ENCODE data around the gene ANKDD1A. TPM values are rescaled to one million over a fixed set of nuclear protein-coding genes. Genes with fewer than 3 reads are reported as not detected.

The ANKDD1A gene
- total RNA-seq, 1 donor from 2014 or later, result 3.0 TPM

DNA sequence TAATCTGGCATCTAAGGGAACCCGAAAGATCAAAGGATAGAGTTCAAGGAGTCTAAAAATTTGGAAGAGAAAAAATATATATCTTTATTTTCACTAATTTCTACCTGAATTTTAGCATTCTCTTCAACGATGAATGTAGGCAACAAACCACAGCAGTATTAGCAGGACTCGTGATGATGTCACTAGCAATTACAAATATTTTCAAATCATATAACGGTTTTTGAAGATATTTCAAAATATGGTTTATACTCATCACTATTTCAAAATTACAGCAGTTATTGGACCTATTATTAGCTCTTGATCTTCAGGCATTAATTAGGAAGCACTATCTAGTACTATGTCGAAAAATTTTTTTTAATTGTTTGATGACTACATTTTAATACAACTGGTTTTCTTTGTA lies 27.0 kb upstream of the ANKDD1A start:
- no peak overlapping the region for H3K4me3 ChIP-seq (ENCODE audit: low read depth, low read length)
- TF ChIP-seq, protein P1, sequence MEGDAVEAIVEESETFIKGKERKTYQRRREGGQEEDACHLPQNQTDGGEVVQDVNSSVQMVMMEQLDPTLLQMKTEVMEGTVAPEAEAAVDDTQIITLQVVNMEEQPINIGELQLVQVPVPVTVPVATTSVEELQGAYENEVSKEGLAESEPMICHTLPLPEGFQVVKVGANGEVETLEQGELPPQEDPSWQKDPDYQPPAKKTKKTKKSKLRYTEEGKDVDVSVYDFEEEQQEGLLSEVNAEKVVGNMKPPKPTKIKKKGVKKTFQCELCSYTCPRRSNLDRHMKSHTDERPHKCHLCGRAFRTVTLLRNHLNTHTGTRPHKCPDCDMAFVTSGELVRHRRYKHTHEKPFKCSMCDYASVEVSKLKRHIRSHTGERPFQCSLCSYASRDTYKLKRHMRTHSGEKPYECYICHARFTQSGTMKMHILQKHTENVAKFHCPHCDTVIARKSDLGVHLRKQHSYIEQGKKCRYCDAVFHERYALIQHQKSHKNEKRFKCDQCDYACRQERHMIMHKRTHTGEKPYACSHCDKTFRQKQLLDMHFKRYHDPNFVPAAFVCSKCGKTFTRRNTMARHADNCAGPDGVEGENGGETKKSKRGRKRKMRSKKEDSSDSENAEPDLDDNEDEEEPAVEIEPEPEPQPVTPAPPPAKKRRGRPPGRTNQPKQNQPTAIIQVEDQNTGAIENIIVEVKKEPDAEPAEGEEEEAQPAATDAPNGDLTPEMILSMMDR (conservative IDR thresholded peaks at IDR 0.05; ENCODE audit: low read depth, low read length), result no peak
- no peak for DNase-seq (ENCODE audit: low read depth)

DNA sequence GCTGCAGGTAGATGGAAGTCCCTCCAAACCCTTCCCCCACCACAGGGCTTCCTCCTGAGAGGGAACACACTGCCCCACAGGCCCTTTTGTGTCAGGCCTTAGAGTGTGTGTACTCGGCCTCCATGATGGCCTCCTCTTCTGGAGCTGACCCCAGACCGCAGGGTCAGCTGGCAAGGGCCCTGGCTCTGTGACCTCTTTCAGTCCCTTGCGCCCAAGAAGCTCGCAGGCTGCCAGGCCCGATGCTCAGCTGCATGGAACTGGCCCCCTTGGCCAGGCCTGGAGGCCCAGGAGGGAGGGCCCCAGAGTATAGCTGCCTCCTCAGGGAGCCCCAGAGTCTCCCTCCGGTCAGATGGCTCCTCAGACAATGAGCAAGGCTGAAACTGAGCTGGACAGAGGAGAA lies 23.4 kb upstream of the ANKDD1A start:
- no peak overlapping the region for H3K4me3 ChIP-seq (ENCODE audit: low read depth, low read length)
- no peak for DNase-seq (ENCODE audit: low read depth)
- TF ChIP-seq, protein P1 (conservative IDR thresholded peaks at IDR 0.05; ENCODE audit: low read depth, low read length), result no peak

DNA sequence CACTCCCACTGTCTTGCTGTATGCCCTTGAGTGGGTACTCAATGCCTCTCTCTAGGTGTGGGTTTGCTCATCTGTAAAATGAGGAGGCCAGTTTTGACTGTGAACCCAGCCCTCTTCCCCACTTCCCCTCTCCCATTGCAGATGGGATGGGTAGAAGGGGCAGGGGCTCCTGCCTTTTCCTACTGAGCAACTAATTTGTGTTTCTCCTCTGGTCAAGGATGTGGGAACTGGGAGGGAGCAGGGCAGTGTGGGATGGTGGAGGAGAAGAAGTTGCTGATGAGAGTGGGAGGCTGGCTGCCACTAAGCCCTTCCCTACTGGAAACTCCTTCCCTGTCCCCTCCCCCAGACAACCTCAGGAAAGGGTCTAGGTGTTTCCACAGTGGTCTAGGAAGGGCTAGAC lies 20.1 kb upstream of the ANKDD1A start:
- TF ChIP-seq, protein P1 (conservative IDR thresholded peaks at IDR 0.05; ENCODE audit: low read depth, low read length), result no peak
- no peak for DNase-seq (ENCODE audit: low read depth)
- no peak overlapping the region for H3K4me3 ChIP-seq (ENCODE audit: low read depth, low read length)

DNA sequence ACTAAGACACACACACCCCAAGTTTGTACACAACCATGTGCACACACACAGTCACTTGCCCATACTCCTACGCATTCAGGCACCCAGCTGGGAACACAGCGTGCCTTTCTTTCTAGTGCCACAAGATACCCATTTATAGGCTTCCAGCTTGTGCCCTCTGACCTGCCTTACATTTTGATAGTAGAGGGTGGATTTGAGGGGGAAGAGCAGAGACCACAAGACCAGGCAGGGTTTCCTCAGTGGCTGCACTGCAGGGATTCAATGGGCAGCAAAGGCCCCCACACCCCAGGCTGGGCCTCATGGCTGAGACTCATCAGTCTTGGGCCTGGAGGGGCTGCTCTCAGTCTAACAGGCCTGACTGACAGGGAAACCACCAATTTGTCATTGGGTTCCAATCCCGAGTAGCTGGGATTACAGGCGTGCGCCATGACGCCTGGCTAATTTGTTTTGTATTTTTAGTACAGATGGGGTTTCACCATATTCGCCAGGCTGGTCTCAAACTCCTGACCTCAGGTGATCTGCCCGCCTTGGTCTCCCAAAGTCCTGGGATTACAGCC lies 18.8 kb upstream of the ANKDD1A start:
- H3K4me3 ChIP-seq (ENCODE audit: low read depth, low read length), result no peak overlapping the region
- TF ChIP-seq, protein P1 (conservative IDR thresholded peaks at IDR 0.05; ENCODE audit: low read depth, low read length), result no peak
- no peak for DNase-seq (ENCODE audit: low read depth)

DNA sequence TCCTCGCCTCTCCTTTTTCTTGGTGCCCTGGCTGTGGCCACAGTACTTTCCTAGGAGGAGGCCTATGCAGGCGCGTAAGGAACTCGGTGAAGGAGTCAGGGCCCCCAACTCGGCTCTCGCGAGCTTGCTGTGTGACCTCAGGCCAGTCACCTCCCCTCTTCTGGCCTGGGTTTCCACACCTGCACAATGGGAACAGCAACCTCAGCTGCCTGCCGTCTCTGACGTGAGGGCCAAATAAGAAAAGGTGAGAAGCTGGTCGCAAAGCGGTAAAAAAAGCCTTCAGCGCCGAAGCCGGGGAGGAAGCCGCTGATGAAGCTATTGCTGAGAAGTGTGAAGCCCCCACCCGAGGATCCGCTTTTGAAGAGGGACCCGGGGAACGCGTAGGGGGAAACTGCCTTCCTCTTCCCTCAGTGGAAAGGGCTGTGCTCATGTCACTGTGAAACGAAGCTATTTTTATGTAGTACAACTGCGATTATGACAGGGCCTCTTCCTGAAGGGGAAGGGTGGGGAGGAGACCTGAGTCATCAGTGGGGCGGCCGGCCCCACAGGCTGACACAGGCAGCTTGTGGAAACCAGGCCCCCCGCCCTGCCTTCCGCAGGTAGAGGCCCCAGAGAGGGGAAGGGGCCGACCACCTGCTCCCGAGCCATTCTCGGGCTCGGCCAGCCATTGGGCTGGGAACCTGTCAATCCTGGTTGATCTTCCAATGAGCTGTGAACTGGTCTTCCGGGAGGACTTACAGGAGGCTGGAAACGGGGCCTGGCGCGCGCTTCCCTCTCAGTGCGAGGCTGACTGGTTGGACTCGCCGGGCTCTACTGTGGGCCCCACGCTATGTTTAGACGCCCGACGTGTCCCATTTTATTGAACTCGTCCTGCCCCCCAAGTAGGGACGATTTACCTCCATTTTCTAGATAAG lies 18.0 kb upstream of the ANKDD1A start:
- TF ChIP-seq, protein P1 (conservative IDR thresholded peaks at IDR 0.05; ENCODE audit: low read depth, low read length), result no peak
- peak; percentile 26 for DNase-seq (ENCODE audit: low read depth)
- peak overlapping the region; percentile 18 for H3K4me3 ChIP-seq (ENCODE audit: low read depth, low read length)

DNA sequence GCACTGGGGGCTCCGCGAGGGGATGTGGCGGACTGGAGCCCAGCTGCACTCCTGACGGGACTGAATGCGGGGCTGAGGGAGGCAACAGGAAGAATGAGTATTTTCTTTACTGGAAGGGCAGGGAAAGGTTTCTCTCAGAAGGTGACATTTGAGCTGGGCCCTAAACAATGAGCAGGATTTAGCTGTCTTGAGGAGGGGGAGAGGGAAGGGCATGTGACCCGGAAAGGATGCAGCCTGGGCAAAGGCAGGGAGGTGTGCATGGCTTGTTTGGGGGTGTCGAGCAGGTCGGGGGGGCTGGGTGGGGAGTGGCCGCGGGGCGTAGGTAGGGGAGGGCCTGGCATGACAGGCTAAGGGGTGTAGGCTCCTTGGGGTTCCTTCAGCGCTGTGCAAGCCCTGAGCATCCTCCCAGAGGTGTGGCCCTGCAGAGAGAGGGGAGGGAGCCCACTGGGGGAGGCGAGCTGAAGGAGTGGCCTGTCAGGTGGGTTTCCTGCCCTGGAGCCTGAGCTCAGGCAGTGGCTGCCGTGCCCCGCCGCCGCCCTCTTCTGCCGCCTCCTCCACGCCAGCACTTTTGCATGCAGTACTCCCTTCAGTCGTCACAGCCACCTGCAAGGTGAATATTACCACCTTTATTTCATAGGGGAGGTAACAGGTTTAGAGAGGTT lies 17.2 kb upstream of the ANKDD1A start:
- no peak for DNase-seq (ENCODE audit: low read depth)
- TF ChIP-seq, protein P1 (conservative IDR thresholded peaks at IDR 0.05; ENCODE audit: low read depth, low read length), result no peak
- peak overlapping the region; percentile 13 for H3K4me3 ChIP-seq (ENCODE audit: low read depth, low read length)

Data from epithelial cell of proximal tubule (primary cell).